ENCODE data around the gene RAPGEF6.
"Not testable (repeated sequence)": the region's sequence is repeated elsewhere in the genome, so short reads cannot be mapped to it uniquely, and the experiment has no call there.

RAPGEF6 gene

DNA sequence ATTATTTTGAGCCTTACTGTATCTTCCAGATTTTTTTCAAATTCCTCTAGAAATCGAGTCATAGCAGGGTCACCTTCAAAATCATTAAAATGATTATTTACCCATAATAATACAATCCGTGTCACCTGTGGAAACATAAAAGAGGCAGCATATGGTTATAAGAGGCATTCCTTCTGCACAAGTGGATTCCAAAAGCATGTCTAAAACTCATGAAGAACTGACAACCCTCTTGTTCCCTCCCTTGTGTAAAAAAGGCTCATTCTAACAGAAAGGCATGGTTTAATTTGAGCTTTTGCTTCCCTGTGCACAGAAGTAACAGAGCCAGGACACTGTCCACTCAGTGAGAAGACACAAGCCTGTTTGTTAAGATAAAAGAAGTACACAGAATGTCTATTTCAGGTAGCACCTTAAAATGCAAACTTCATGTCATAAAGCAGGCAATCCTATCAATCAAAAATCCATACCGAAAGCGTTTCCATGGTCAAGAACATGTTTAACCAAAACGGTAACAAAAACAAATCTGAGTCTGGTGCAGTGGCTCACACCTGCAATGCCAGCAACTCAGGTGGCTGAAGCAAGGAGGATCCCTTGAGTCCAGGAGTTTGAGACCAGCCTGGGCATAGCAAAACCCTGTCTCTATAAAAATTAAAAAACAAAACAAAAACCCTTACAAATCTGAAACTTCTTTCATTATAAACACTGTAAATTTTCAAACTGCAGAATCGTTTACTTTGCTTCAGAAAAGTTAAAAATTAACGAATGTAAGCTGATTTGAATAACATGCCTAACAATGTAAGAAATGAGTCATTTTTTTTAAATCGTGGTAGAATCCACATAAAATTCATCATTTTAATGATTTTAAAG lies 139.3 kb downstream of the RAPGEF6 start:
- no peak for DNase-seq (ENCODE audit: low read depth)

DNA sequence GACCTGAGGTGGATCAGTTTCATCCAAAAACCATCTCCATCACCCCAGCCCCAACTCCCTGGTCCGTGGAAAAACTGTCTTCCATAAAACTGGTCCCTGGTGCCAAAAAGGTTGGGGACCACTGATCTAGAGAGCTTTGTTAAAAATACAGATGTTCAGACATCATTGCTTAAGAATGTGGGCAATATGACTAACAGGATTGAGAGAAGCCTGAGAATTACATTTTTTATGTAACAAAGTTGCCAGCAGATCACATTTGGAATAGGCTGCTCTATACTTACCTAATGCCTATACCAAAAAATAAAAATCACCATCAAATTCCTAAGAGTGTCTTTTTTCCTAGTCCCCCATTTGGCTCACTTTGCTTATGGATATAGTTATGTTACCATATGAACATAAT lies 143.3 kb downstream of the RAPGEF6 start:
- DNase-seq (ENCODE audit: low read depth), result no peak

DNA sequence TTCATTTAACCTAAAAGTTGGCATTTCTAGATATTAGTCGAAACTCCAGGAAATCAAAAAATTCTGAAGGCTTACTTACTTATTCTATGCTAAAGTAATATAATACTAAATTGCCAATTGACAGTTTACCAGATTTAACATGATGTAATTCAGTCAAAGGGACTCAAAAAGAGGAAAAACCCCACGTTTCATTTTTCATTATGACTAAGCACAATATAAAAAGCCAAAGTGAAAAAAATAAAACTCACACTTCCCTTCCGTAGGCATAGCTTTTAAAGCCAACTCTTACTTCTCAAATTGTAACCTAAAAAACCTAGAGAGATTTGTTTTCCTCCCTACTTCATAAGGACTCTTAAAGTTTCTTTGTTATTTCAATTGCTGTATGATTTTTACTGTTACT lies 146.6 kb downstream of the RAPGEF6 start:
- DNase-seq (ENCODE audit: low read depth), result no peak

DNA sequence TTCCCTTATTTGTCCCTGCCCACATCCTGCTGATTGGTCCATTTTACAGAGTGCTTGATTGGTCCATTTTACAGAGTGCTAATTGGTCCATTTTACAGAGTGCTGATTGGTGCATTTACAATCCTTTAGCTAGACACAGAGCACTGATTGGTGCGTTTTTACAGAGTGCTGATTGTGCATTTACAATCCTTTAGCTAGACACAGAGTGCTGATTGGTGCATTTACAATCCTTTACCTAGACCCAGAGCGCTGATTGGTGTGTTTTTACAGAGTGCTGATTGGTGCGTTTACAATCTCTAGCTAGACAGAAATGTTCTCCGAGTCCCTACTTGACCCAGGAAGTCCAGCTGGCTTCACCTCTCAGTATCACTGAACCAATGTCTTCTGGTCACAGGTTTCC lies 147.7 kb downstream of the RAPGEF6 start:
- not testable (repeated sequence) for DNase-seq (ENCODE audit: low read depth)

DNA sequence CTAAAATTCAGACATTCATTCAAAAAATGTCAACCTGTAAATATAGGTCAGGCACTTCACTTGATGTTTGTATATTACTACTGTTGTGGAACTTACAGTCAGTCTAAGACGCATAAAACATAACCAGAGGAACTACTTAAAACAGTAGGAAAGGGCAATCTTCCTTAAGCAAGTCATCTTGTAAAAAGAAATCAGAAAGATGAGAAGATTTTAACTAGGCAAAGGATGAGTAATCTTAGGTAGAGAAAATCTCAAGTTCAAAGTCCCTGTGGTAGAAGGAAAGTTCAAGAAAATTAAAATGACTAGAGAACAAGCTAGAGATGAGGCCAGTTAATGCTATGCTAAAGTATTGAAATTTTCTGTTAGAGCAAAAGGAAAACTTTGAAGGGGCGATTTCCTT lies 152.4 kb downstream of the RAPGEF6 start:
- DNase-seq (ENCODE audit: low read depth), result no peak

DNA sequence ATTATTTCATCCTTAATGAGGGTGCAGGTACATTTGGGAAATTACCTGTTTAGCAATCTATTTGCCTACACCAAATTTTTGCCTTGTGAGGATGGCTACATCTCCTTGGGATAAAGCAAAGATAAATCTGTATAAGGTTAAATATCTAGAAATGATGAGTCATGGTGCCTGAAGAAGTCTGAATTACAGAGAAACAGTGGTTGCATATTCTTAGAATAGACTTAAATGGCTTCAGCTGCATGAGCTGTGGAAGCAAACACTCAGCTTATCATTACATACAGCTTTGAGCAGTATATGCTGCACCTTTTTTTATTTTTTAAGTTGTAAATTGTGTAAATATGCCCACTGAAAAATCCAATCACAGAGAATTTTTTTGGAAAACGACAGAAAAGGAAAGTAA lies 153.5 kb downstream of the RAPGEF6 start:
- DNase-seq (ENCODE audit: low read depth), result no peak

DNA sequence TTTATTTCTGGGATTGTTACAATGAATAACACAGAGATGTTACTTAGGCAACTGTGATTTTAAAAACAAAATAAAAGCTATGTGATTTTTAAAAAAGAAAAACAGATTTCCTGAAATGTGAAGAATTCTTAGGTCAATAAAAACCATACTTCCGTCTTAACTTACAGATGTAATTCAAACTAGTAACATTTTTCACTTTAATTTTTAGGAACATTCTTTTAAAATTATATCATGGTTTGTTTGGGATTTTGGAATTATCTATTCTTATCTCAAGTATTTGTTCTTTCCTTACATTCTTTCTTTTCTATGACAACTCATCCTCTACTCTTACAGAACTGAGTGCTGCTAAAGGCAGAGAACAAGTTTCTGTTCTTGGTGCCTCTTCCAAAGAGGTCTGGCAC lies 159.5 kb downstream of the RAPGEF6 start:
- DNase-seq (ENCODE audit: low read depth), result no peak

DNA sequence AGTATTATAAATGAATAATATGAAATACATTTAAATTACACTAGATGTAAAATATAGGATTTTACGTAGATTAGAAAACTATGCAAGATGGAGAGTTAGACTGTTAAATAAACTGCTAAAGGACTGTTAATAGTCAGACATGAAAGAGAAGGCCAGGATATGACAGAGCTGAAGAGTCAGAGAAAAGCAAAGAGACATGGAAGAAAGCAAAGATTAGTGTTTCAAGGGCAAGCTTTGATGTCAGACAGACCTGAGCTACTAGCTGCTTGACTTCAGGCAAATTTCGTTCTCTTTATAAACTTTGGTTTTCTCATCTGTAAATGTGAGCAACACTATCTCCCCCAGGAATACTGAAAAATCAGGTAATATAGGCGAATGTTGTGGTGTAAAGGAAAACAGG lies 161.3 kb downstream of the RAPGEF6 start:
- DNase-seq (ENCODE audit: low read depth), result no peak

DNA sequence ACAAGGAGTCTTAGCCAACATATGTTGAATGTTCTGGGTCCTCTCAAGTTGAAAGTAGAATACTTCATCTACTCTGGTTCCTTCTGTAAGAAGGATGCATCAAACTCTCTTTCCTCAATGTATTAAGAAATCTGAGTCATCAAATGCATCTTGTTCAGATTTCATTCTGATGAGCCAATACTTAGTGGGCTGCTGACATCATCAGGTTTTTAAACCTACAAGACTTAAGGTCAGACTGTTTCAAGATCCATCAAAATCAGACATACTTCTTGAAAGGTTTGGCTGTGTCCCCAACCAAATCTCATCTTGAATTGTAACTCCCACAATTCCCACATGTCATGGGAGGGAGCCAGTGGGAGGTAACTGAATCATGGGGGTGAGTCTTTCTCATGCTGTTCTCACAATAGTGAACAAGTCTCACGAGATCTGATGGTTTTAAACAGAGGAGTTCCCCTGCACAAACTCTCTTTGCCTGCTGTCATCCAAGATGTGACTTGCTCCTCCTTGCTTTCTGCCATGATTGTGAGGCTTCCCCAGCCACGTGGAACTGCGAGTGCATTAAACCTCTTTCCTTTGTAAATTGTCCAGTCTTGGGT lies 168.8 kb downstream of the RAPGEF6 start:
- DNase-seq (ENCODE audit: low read depth), result peak; percentile 33

DNA sequence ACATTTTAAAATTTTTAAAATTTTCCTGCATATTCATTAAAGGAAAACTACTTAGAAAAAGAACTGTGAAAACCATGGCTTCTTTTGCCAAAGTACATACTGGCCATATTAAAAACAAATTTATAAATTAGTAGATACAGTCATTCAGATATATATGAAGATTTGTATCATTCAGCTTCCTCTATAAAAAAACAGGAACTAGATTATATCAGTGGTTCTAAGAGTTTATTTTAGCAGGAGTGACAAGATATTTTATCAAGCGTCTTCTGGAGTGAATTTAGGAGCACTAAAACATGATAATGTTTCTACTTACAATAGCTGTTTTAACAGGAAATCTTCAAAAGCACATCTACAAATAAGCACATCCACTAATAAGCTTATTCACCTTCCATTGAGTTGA lies 171.4 kb downstream of the RAPGEF6 start:
- no peak for DNase-seq (ENCODE audit: low read depth)

DNA sequence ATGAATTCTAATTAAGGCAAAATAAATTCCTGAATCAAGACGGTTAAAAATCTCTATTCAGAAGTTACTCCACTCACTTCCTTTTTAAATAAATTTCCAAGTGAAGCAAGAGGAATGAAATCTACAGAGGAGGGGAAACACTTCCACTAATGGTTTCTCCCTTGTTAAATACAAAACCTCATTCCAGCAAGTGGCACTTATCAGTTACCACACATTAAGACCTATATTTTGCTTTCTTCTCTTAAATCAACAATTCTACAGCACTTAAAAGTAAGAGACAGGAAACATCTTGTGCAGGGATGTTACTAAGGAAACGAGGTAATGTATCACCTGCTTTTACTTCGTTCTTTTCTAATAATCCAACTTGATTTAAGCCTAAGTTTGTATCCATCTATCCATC lies 172.6 kb downstream of the RAPGEF6 start:
- no peak for DNase-seq (ENCODE audit: low read depth)

DNA sequence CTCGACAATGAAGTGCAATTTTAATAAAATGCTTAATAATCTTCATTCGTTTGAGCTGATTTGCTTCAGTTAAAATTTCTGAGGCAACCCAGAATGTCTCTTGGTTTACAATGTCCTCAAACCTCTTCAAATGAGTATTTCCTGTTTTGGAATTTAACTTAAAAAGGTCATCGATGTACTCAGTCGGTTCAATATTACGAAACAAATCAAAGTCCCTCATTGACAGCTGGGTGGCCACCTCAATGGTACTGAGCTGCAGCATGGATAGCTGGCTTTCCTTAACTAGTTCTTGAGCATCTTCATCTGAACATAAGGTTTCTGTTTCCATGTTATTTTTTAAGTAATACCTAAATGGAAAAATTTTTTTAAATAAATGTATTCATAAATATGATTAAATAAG lies 173.3 kb downstream of the RAPGEF6 start:
- DNase-seq (ENCODE audit: low read depth), result no peak

DNA sequence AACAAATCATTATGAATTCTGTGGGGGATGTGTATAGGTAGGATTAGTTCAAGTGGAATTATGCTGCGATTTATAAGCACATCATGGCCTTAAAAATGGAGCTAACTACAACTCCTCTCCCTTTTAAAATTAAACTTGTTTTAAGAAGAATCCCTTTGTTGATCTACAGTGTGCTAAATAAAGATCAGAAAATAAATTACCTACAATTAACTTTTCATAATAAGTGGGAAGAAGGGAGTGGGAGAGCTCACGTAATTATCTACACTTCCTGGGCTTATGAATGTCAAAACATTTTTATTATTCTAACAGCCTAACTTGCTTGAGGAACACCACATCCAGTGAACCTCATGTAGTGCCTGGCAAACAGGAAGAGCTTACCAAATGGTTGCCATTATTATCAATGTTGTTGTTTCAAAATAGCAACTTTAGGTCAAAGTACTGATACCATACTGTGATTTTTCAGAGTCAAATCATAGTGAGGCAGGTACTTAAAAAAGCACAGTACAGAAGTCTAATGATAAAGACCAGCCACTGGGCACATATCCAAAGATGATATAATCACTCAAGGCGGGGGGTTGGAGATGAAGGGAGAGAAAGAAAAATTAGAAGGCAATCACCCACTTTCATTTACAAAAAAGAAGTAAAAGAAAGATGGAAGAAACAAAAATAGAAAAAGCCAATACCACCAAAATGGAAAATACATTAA lies 174.0 kb downstream of the RAPGEF6 start:
- DNase-seq (ENCODE audit: low read depth), result no peak

DNA sequence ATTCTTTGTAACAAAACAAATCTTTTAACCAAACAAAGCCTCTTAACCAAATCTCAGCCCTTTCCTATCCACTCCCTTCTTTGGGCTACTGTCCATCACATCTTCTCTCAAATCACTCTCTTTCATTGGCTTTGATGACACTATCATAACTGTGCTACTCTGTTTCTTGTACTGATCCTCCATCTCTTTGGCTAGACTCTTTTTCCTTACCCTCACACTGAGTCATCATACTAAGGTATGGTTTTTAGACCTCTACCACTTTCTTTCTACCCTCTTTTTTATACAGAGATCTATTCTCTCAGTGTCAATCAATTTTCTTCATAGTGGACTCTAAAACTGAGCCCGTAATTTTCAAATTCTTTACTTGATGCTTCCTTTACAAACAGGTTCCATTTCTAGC lies 174.9 kb downstream of the RAPGEF6 start:
- DNase-seq (ENCODE audit: low read depth), result no peak

DNA sequence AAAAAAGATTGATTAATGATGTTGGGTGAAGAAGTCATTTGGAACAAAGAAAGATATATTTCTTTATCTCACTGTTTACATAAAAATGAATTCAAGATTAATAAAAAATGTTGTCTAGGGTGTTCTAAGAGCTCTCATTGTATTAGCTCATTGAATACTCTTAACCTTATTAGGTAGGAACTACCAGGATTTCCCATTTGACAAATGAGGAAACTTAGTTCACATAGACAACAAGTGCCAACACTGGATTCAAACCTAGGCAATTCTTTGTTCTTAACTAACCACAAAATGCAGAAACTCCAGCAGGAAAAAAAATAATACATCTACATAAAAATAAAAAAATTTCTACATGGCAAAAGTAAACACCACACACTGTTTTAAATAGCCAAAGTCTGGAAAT lies 175.8 kb downstream of the RAPGEF6 start:
- no peak for DNase-seq (ENCODE audit: low read depth)

DNA sequence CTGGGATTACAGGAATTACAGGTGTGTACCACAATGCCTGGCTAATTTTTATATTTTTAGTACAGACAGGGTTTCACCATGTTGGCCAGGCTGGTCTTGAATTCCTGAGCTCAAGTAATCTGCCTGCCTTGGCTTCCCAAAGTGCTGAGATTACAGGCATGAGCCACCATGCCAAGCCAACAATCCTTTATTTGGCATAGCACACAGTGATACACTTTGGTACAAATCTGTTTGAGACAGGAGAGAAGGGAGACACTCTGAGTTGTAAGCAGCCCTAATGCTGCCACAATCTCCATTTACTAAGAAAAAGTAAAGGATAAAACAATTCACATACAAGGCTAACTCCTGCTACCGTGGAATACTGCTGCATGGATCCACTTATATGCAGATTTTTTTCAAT lies 177.8 kb downstream of the RAPGEF6 start:
- DNase-seq (ENCODE audit: low read depth), result no peak

DNA sequence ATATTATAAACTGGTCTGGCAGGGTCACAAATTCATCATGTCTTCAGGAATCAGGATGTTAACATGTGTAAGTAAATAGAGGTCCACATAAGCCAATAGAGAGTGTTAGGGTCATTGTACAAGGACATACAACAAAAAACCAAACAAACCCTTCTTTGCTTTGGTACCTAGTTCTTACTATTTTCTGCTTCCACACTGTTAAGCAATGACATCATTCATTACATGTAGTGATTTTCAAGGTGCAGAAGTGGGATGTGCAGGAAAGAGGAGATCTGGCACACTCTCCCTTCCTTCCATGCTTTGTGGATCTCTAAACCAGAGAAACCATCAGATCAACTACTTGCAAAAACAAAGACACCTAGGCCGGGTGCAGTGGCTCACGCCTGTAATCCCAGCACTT lies 184.1 kb downstream of the RAPGEF6 start:
- DNase-seq (ENCODE audit: low read depth), result no peak

DNA sequence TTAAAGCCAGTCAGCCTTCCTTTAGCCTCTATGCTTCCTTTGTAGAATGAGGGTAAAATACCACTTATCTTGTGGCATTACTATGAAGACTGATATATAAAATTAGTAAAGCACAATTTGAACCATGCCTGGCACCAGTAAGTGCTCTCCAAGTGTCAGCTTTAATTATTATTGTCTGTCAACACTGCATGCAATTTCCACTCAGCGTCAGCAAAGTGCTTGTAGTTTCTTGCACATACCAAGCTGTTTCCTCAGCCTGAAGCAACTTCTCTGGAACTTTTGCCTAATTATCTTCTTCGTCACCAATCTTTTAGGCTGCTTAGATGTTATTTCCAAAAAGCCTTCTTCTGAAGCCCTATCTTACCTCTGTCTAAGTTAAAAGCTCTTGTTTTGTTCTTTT lies 193.8 kb downstream of the RAPGEF6 start:
- no peak for DNase-seq (ENCODE audit: low read depth)

DNA sequence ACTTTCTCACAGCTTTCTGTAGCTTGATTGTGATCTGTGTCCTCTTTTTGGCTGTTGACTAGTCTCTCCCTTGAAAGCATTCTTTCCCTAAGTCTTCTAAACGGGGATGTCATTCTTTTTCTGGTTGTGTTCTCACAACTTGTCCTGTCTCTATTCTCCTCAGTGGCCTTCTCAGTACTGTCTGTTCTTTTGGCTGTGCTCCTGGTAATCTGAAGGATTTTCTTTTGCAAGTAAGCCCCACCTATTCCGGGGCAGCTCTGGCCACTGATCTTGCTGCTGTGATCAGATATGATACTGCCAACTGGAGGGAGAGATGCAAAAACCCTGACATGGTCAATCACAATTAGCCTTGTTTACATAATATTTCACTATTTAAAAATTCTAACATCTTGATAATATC lies 198.9 kb downstream of the RAPGEF6 start:
- DNase-seq (ENCODE audit: low read depth), result no peak

DNA sequence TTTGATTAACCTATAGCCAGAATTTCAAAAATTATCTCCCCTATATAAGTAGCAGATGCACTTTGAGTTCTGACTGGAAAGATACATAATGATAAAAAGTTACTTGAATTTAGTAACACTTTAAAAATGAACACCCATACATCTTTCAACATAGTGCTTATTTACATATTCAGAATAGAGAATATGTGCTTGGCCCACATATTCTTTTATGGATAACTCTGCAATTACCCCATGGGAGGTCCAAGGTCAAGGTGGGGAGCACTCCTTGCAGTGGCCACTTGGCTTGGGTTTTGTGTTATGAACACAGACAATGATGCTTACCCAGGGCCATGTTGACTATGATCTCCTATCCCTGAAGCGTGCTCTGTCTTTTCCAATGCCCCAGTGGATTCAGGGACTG lies 201.9 kb downstream of the RAPGEF6 start:
- no peak for DNase-seq (ENCODE audit: low read depth)

DNA sequence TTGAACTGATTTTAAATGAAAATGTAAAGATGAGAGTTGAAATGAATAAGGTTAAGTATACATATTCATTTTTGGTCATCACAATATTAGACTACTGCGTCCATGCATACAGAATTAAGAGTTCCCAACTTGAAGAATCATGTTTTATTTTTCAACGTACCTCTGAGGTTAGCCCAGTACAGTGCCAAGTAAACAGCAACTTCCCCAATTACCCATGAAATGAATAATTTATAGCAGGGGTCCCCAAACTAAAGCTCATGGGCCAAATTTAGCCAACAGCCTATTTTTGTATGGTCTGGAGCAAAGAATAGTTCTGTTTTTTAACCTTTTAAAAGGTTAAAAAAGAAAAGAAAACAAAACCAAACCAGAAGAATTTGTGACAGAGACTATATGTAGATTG lies 203.2 kb downstream of the RAPGEF6 start:
- DNase-seq (ENCODE audit: low read depth), result no peak

DNA sequence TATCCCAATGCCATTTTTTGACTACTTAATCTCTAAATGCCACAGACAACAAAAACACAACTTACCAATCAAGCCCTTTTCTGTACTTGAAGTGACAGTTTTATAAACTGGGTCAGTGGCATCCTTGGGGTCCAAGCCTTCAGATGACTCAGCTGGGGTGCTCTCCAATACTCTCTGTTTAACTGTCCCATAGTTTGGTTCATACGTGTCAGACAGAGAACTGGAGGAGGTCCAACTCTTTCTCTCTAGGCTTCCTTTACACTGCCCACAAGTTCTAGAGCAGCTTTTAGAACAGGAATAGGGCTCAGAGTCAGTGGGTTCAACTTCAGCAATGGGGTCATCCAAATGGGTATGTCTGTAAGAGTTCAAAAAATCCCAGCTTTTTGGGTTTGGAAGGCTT lies 204.2 kb downstream of the RAPGEF6 start:
- DNase-seq (ENCODE audit: low read depth), result peak; percentile 7

DNA sequence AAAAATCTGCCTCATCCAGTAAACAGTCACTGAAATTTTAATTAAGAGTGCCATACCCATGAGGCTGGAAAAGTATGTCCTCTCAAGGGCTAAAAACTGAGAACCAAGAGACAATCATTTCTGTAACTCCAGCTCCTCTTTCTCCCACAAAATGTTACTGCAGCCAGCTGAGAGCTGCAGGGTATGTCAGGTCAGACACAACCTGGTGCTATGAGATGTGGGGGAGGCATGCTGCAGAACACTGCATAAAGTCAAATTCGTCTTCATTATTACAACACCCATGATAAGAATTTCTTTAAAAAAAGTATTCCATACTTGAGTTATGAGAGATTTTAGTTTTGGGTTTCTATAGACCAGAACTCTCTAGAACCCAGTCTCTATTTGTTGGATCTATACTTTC lies 209.0 kb downstream of the RAPGEF6 start:
- no peak for DNase-seq (ENCODE audit: low read depth)
